T-helper 2 cell treated with Interferon-gamma antibody and Interleukin-4, amounts not matched to agents 5 μg/mL and 100 μg/mL, for 36 hours (primary cell): Measurements from ENCODE around the gene PALB2.

Experiments used
- DNase-seq: peaks from one replicate; pipeline ENCODE4 v3.0.0; 2021; ENCODE audit warnings: low spot score
- H3K27ac Mint-ChIP-seq: one replicate; pipeline ENCODE4 v1.8.0; 2021; ENCODE audit warnings: mild to moderate bottlenecking, mixed read lengths
- H3K27me3 Mint-ChIP-seq: one replicate; pipeline ENCODE4 v1.8.0; 2021; ENCODE audit warnings: low read depth, mixed read lengths
- H3K36me3 Mint-ChIP-seq: one replicate; pipeline ENCODE4 v1.8.0; 2021; ENCODE audit warnings: low read depth, mixed read lengths
- H3K4me1 Mint-ChIP-seq: one replicate; pipeline ENCODE4 v1.8.0; 2021; ENCODE audit warnings: low read depth, mixed read lengths
- H3K4me3 Mint-ChIP-seq: one replicate; pipeline ENCODE4 v1.8.0; 2022; ENCODE audit warnings: mild to moderate bottlenecking, moderate library complexity, mixed read lengths
- H3K9me3 Mint-ChIP-seq: one replicate; pipeline ENCODE4 v1.8.0; 2021; ENCODE audit warnings: mixed read lengths

PALB2 gene

GRCh38 chr16:23563186-23563585 is 77.9 kb downstream of the PALB2 start:
- Mint-ChIP-seq H3K27me3 (no peaks in the 10 kb centered on the region), H3K4me1 (peaks cover 15% of the 10 kb centered on the region), H3K9me3 (no peaks in the 10 kb centered on the region), H3K36me3 (peaks cover 64% of the 10 kb centered on the region), H3K27ac (no peak overlapping the region), H3K4me3 (no peak overlapping the region)
- no peak for DNase-seq

DNA sequence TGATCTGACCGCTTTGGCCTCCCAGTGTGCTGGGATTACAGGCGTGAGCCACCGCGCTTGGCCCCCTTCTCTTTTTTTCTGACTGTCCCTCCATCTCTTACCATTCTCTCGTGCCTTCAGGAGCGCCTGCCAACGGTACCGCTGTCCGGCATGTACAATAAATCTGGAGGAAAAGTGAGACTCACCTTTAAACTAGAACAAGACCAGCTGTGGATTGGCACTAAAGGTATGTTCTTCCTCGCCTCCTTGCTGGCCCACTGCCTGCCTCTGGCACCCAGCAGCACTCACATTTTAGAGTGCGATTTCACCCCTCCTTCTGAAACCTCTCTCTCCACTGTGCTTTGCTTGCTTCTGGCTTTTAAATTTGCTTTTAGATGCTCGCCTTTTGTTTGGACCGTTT is 78.6 kb downstream of the PALB2 start:
- peaks cover 15% of the 10 kb centered on the region for H3K4me1 Mint-ChIP-seq
- no peaks in the 10 kb centered on the region for H3K9me3 Mint-ChIP-seq
- no peak overlapping the region for H3K27ac Mint-ChIP-seq
- H3K27me3 Mint-ChIP-seq = no peaks in the 10 kb centered on the region
- DNase-seq = no peak
- H3K4me3 Mint-ChIP-seq = no peak overlapping the region
- H3K36me3 Mint-ChIP-seq = peaks cover 62% of the 10 kb centered on the region

- Mint-ChIP-seq H3K9me3 (no peaks in the 10 kb centered on the region), H3K27me3 (no peaks in the 10 kb centered on the region), H3K36me3 (peaks cover 53% of the 10 kb centered on the region), H3K4me1 (peaks cover 20% of the 10 kb centered on the region), H3K4me3 (no peak overlapping the region), H3K27ac (no peak overlapping the region)
- DNase-seq = no peak
Observed at GRCh38 chr16:23561586-23561985, 79.5 kb downstream of the PALB2 start.

DNA sequence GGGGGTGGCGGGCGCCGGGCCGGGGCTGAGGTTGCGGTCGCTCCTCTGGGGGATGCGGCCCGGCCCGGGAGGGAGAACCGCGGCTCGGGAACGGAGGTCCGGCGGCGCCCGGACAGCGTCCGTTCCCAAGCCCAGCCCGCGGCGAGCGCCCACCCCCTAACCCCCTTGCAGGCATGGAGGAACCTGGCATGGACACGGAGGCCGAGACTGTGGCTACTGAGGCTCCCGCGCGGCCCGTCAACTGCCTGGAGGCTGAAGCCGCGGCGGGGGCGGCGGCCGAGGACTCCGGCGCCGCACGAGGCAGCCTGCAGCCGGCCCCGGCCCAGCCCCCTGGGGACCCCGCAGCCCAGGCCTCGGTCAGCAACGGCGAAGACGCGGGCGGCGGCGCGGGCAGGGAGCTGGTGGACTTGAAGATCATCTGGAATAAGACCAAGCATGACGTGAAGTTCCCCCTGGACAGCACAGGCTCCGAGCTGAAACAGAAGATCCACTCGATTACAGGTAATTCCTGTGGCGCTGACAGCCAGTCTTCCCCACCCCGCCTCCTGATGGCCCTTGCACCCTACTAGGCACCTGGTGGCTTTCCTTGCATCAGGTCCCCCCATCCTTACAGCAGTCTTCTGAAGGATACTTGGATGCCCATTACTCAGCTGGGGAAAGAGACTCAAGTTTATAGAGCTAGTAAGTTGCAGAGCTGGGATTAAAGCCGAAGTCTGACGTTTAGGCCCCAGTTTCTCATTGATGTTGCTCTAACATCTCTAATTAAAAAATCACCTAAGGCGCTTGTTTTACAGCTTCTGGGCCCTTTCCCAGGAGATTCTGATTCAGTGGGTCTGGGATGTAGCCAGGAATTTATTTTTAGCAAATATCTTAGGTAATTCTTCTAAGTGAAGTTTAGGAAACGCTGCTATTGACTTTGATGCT is 83.1 kb downstream of the PALB2 start:
- Mint-ChIP-seq H3K27ac (peak overlapping the region; percentile 86), H3K36me3 (peaks cover 31% of the 10 kb centered on the region), H3K4me3 (peak overlapping the region; percentile 90), H3K9me3 (no peaks in the 10 kb centered on the region), H3K4me1 (peaks cover 23% of the 10 kb centered on the region), H3K27me3 (no peaks in the 10 kb centered on the region)
- DNase-seq = no peak

DNA sequence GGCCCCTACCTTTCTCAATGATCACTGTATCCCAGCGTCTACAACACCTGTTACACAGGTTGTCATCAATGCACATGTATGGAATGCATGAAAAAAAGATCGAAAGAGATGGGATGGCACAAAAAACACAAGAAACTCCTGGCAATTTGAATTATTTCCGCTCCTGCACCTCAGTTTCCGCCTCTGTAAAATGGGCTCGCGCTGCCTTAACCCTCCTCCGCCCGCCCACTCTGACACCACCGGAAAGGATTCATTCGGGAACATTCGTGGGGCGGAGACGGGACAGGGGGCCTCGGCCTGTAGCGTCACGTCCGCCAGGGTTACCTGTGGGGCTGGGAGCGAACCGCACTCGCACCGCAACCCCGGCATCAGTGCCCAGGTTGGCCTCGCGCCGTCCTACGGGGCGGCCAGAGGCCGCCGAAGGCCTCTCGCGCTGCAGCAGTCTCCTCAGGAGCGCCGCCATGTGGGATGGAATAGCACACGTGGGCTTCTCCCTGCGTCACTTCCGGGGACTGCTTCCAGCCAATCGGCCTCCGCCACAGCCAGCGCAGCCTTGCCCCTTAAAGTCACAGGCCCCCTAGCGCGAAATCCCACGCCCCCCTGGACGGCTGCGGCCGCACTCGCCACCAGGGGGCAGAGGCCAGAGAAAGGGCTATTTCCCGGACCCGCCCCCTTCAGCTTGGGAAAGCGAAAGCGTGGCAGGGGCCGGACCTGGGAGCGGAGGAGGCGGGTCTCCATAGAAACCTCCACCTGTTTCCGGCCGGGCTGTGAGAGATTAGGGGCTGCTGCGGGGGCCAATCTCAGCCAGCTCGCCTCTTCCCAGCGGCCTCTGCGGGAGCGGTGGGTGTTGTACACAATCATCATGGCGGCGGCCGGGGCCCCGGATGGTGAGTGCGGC is 84.0 kb downstream of the PALB2 start, which contains the start of the genes EARS2 and UBFD1:
EARS2 (minus strand) TSS at position 470 of the 898 bp plus-strand sequence; CDS start at position 463, 7 bp downstream.
UBFD1 (plus strand) TSS at position 847 of the 898 bp plus-strand sequence; CDS start at position 863, 16 bp downstream.
- peaks cover 23% of the 10 kb centered on the region for H3K4me1 Mint-ChIP-seq
- no peaks in the 10 kb centered on the region for H3K9me3 Mint-ChIP-seq
- H3K36me3 Mint-ChIP-seq = peaks cover 24% of the 10 kb centered on the region
- DNase-seq = peak; percentile 99
- H3K27me3 Mint-ChIP-seq = no peaks in the 10 kb centered on the region
- peak within 1 kb of the TSS; percentile 86 for H3K27ac Mint-ChIP-seq
- peak within 1 kb of the TSS; percentile 90 for H3K4me3 Mint-ChIP-seq

GRCh38 chr16:23554536-23554935 is 86.6 kb downstream of the PALB2 start:
- no peak for DNase-seq
- Mint-ChIP-seq H3K27ac (no peak overlapping the region), H3K4me3 (no peak overlapping the region), H3K9me3 (no peaks in the 10 kb centered on the region), H3K4me1 (peaks cover 14% of the 10 kb centered on the region), H3K36me3 (peaks cover 19% of the 10 kb centered on the region), H3K27me3 (no peaks in the 10 kb centered on the region)
